ENCODE data around the gene PLA2G4F.

- TF ChIP-seq, protein P1, sequence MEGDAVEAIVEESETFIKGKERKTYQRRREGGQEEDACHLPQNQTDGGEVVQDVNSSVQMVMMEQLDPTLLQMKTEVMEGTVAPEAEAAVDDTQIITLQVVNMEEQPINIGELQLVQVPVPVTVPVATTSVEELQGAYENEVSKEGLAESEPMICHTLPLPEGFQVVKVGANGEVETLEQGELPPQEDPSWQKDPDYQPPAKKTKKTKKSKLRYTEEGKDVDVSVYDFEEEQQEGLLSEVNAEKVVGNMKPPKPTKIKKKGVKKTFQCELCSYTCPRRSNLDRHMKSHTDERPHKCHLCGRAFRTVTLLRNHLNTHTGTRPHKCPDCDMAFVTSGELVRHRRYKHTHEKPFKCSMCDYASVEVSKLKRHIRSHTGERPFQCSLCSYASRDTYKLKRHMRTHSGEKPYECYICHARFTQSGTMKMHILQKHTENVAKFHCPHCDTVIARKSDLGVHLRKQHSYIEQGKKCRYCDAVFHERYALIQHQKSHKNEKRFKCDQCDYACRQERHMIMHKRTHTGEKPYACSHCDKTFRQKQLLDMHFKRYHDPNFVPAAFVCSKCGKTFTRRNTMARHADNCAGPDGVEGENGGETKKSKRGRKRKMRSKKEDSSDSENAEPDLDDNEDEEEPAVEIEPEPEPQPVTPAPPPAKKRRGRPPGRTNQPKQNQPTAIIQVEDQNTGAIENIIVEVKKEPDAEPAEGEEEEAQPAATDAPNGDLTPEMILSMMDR (IDR thresholded peaks at IDR 0.05; ENCODE audit: low read length) = no peak
- TF ChIP-seq EZH2 (IDR thresholded peaks at IDR 0.05; ENCODE audit: borderline replicate concordance, low read length) = no peak
Measured at GRCh38 chr15:42102646-42103235, 53.7 kb downstream of the PLA2G4F start.

Measured in OCI-LY1 (cell line).